ENCODE data around the gene SH3BP4. TPM values are rescaled to one million over a fixed set of nuclear protein-coding genes. Genes with fewer than 3 reads are reported as not detected.
"Not testable (repeated sequence)": the region's sequence is repeated elsewhere in the genome, so short reads cannot be mapped to it uniquely, and the experiment has no call there.

SH3BP4 gene
- total RNA-seq, 1 donor from 2014 or later = 115 TPM

GRCh38 chr2:235056768-235057167, 105.0 kb downstream of the SH3BP4 start:
- DNase-seq (ENCODE audit: low read depth) = no peak
- H3K36me3 ChIP-seq (ENCODE audit: control insufficient read depth, insufficient read depth, low read length) = peaks cover 4% of the 10 kb centered on the region
- no peak overlapping the region for H3K4me3 ChIP-seq (ENCODE audit: low read depth, low read length)
- TF ChIP-seq, protein P1, sequence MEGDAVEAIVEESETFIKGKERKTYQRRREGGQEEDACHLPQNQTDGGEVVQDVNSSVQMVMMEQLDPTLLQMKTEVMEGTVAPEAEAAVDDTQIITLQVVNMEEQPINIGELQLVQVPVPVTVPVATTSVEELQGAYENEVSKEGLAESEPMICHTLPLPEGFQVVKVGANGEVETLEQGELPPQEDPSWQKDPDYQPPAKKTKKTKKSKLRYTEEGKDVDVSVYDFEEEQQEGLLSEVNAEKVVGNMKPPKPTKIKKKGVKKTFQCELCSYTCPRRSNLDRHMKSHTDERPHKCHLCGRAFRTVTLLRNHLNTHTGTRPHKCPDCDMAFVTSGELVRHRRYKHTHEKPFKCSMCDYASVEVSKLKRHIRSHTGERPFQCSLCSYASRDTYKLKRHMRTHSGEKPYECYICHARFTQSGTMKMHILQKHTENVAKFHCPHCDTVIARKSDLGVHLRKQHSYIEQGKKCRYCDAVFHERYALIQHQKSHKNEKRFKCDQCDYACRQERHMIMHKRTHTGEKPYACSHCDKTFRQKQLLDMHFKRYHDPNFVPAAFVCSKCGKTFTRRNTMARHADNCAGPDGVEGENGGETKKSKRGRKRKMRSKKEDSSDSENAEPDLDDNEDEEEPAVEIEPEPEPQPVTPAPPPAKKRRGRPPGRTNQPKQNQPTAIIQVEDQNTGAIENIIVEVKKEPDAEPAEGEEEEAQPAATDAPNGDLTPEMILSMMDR (IDR thresholded peaks at IDR 0.05; ENCODE audit: insufficient read depth, low read length, poor library complexity, severe bottlenecking) = no peak
- H3K27me3 ChIP-seq (ENCODE audit: control insufficient read depth, insufficient read depth, low read length) = no peaks in the 10 kb centered on the region

DNA sequence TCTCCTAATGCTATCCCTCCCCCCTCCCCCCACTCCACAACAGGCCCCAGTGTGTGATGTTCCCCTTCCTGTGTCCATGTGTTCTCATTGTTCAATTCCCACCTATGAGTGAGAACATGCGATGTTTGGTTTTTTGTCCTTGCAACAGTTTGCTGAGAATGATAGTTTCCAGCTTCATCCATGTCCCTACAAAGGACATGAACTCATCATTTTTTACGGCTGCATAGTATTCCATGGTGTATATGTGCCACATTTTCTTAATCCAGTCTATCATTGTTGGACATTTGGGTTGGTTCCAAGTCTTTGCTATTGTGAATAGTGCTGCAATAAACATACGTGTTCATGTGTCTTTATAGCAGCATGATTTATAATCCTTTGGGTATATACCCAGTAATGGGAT, 105.8 kb downstream of the SH3BP4 start:
- DNase-seq (ENCODE audit: low read depth); H3K36me3 ChIP-seq (ENCODE audit: control insufficient read depth, insufficient read depth, low read length); H3K4me3 ChIP-seq (ENCODE audit: low read depth, low read length); H3K27me3 ChIP-seq (ENCODE audit: control insufficient read depth, insufficient read depth, low read length): not testable (repeated sequence)

DNA sequence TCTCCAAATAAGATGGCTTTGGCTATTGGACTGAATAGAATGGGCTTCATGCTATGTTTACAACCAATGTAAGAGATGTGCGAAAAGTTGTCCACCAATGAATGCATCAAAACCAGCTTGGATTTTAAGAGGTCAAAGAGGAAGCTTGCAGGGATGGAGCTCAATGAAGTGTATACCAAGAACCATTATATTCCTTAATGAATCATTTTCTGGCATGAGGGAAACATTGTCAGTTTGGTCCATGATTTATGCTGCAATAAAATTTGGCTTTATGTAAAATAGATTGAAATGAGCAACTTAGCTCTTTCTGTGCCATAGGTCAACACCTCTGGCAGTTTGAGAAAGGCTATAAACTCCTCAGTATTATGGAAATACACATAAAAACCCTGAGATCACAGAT, 107.3 kb downstream of the SH3BP4 start:
- Histone ChIP-seq H3K4me3 (ENCODE audit: low read depth, low read length) (no peak overlapping the region), H3K36me3 (ENCODE audit: control insufficient read depth, insufficient read depth, low read length) (peaks cover 2% of the 10 kb centered on the region), H3K27me3 (ENCODE audit: control insufficient read depth, insufficient read depth, low read length) (no peaks in the 10 kb centered on the region)
- DNase-seq (ENCODE audit: low read depth) = no peak
- TF ChIP-seq, protein P1 (IDR thresholded peaks at IDR 0.05; ENCODE audit: insufficient read depth, low read length, poor library complexity, severe bottlenecking) = no peak

GRCh38 chr2:235061656-235062055, 109.8 kb downstream of the SH3BP4 start:
- no peak for DNase-seq (ENCODE audit: low read depth)
- no peak overlapping the region for H3K4me3 ChIP-seq (ENCODE audit: low read depth, low read length)
- TF ChIP-seq, protein P1 (IDR thresholded peaks at IDR 0.05; ENCODE audit: insufficient read depth, low read length, poor library complexity, severe bottlenecking) = no peak
- no peaks in the 10 kb centered on the region for H3K36me3 ChIP-seq (ENCODE audit: control insufficient read depth, insufficient read depth, low read length)
- H3K27me3 ChIP-seq (ENCODE audit: control insufficient read depth, insufficient read depth, low read length) = no peaks in the 10 kb centered on the region

DNA sequence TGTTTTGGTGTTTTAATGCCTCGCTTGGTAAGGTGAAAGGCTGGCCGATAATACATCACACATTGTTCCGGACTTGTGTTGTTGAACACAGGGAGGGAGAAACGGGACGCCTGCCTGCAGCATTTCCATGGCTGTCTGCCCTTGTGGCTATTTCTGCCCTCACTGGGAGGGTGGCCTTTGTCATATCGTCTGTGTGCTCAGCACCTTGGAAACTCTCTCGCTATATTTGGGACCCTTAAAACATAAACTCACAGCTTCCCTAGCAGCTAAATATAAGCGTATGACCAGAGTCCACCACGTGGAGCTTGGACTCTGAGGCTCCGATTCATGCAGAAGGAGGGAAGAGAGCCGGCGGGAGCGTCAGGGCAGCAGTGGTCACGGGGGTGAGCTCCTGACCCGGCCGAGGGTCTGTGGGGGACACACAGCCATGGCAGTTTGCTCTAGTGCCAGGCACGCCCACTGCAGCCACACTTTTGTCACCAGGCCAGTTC, 111.7 kb downstream of the SH3BP4 start:
- no peaks in the 10 kb centered on the region for H3K36me3 ChIP-seq (ENCODE audit: control insufficient read depth, insufficient read depth, low read length)
- H3K4me3 ChIP-seq (ENCODE audit: low read depth, low read length) = no peak overlapping the region
- no peak for DNase-seq (ENCODE audit: low read depth)
- TF ChIP-seq, protein P1 (IDR thresholded peaks at IDR 0.05; ENCODE audit: insufficient read depth, low read length, poor library complexity, severe bottlenecking) = no peak
- no peaks in the 10 kb centered on the region for H3K27me3 ChIP-seq (ENCODE audit: control insufficient read depth, insufficient read depth, low read length)

DNA sequence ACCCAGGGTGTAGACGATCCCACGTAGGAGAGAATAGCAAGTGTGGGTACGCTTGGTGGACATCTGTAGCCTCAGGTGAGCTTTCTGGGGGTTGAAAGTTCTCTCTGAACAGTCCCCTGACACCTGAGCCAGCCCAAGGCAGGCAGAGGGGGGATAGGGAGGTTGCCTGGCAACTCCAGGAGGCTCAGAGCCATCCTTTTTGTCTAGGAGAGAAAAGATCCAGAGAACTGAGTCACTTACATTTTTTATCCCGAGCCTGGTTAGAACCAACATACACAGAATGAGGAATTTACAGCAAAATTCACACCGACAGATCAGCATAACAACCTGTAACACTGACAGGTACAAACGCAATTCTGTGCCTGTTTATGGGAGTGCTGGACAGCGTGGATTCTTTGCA, 113.2 kb downstream of the SH3BP4 start:
- no peak for DNase-seq (ENCODE audit: low read depth)
- H3K36me3 ChIP-seq (ENCODE audit: control insufficient read depth, insufficient read depth, low read length) = no peaks in the 10 kb centered on the region
- H3K27me3 ChIP-seq (ENCODE audit: control insufficient read depth, insufficient read depth, low read length) = no peaks in the 10 kb centered on the region
- TF ChIP-seq, protein P1 (IDR thresholded peaks at IDR 0.05; ENCODE audit: insufficient read depth, low read length, poor library complexity, severe bottlenecking) = no peak
- no peak overlapping the region for H3K4me3 ChIP-seq (ENCODE audit: low read depth, low read length)
